ENCODE data around the gene FCHO1.

The FCHO1 gene

DNA sequence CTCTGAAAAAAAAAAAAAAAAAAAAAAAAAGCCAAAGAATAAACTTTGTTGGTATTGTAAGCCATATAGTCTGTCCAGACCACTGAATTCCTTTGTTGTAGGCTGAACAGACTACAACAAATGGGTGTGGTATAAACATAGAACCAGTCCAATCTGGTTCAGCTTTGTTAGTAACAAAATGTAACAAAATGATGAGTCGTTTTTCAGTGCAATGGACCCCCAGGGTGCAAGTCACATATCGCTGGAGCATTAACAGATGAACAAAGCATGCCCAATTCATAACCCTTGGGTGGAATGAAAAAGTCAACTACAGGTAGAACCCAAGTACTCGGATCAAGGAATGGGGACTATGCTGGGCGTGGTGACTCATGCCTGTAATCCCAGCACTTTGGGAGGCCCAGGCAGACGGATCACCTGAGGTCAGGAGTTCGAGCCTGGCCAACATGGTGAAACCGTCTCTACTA is 13.6 kb upstream of the FCHO1 start:
- H3K4me2 ChIP-seq (ENCODE audit: low read length): no peak overlapping the region
- H3K36me3 ChIP-seq (ENCODE audit: insufficient read depth, low read length): peaks cover 21% of the 10 kb centered on the region
- no peaks in the 10 kb centered on the region for H3K9me3 ChIP-seq (replicated peaks; ENCODE audit: low read length)

DNA sequence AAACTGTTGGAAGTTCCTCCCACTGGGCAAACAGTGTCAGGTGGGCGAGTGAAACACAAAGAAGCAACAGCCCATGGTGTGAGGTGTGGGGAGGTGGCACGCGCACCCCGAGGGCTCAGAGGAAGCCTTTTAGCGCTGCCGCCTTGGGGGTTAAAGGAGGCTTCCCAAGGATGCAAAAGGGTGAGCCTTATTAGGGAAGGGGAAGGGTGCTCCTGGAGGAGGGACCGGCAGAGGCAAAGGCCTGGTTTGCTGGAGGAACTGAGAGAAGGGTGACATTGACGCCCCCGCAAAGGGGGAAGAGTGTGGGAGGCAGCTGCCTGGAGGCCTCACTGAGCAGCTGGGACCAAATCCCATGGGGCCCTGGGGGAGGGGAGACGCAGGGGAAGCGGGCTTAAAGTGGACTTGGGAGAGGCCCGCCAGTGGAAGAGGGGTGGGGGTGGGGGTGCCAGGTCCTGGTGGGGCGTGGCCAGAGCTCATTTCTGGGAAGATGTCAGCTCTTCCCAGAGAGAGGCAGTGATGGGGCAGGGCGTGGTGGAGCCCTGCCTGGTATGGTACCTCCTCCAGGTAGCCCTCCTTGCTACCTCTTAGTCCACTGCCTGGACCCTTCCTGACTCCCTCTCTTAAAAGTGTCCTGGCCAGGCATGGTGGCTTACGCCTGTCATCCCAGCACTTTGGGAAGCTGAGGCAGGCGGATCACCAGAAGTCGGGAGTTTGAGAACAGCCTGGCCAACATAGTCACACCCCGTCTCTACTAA is 12.0 kb upstream of the FCHO1 start:
- Histone ChIP-seq H3K9me3 (replicated peaks; ENCODE audit: low read length) (no peaks in the 10 kb centered on the region), H3K36me3 (ENCODE audit: insufficient read depth, low read length) (peaks cover 10% of the 10 kb centered on the region), H3K4me3 (ENCODE audit: low read length) (no peak overlapping the region)

More for the DNA sequence above, 13.6 kb upstream of the FCHO1 start:
- Histone ChIP-seq H3K4me3 (ENCODE audit: low read length) (no peak overlapping the region), H3K9ac (ENCODE audit: low read depth, low read length) (no peak overlapping the region), H3K27me3 (ENCODE audit: control insufficient read depth, insufficient read depth, low read length) (no peaks in the 10 kb centered on the region), H3K4me1 (ENCODE audit: control insufficient read depth, insufficient read depth, low read length) (peaks cover 7% of the 10 kb centered on the region)

GRCh38 chr19:17741456-17741855 is 9.8 kb upstream of the FCHO1 start:
- Histone ChIP-seq H3K4me3 (ENCODE audit: low read length) (no peak overlapping the region), H3K9me3 (replicated peaks; ENCODE audit: low read length) (no peaks in the 10 kb centered on the region), H3K4me1 (ENCODE audit: control insufficient read depth, insufficient read depth, low read length) (peaks cover 7% of the 10 kb centered on the region), H3K9ac (ENCODE audit: low read depth, low read length) (no peak overlapping the region), H3K4me2 (ENCODE audit: low read length) (no peak overlapping the region), H3K27me3 (ENCODE audit: control insufficient read depth, insufficient read depth, low read length) (no peaks in the 10 kb centered on the region), H3K36me3 (ENCODE audit: insufficient read depth, low read length) (no peaks in the 10 kb centered on the region)

More for the DNA sequence above, 12.0 kb upstream of the FCHO1 start:
- Histone ChIP-seq H3K4me1 (ENCODE audit: control insufficient read depth, insufficient read depth, low read length) (peaks cover 7% of the 10 kb centered on the region), H3K27me3 (ENCODE audit: control insufficient read depth, insufficient read depth, low read length) (no peaks in the 10 kb centered on the region), H3K4me2 (ENCODE audit: low read length) (peak overlapping the region; percentile 31), H3K9ac (ENCODE audit: low read depth, low read length) (no peak overlapping the region)

DNA sequence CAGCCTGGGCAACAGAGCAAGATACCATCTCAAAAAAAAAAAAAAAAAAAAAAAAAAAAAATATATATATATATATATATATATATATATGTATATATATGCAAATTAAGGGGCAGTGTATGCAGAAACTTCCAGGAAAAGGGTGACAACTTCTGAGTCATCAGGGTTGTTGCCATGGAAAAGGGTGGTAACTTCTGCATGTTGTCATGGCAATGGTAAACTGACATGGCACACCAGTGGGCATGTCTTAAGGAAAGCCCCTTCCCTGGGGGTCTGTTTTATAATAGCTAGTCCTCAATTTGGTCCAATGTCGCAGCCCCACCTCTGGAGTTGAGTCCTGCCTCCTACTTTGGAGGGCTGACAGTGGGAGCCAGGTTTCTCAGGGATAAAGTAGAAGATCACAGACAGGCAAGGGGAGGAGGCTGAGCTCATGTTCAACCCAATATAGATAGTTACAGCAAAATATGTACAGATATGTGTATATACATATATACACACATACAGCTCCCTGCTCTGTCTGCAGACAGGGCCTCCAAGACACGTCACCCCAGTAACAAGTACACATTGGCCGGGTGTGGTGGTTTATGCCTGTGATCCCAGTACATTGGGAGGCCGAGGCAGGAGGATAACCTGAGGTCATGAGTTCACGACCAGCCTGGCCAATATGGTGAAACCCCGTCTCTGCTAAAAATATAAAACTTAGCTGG is 7.2 kb upstream of the FCHO1 start:
- Histone ChIP-seq H3K36me3 (ENCODE audit: insufficient read depth, low read length) (no peaks in the 10 kb centered on the region), H3K9ac (ENCODE audit: low read depth, low read length) (no peak overlapping the region), H3K9me3 (replicated peaks; ENCODE audit: low read length) (no peaks in the 10 kb centered on the region), H3K27me3 (ENCODE audit: control insufficient read depth, insufficient read depth, low read length) (peaks cover 5% of the 10 kb centered on the region), H3K4me3 (ENCODE audit: low read length) (no peak overlapping the region), H3K4me2 (ENCODE audit: low read length) (no peak overlapping the region), H3K4me1 (ENCODE audit: control insufficient read depth, insufficient read depth, low read length) (peaks cover 10% of the 10 kb centered on the region)

DNA sequence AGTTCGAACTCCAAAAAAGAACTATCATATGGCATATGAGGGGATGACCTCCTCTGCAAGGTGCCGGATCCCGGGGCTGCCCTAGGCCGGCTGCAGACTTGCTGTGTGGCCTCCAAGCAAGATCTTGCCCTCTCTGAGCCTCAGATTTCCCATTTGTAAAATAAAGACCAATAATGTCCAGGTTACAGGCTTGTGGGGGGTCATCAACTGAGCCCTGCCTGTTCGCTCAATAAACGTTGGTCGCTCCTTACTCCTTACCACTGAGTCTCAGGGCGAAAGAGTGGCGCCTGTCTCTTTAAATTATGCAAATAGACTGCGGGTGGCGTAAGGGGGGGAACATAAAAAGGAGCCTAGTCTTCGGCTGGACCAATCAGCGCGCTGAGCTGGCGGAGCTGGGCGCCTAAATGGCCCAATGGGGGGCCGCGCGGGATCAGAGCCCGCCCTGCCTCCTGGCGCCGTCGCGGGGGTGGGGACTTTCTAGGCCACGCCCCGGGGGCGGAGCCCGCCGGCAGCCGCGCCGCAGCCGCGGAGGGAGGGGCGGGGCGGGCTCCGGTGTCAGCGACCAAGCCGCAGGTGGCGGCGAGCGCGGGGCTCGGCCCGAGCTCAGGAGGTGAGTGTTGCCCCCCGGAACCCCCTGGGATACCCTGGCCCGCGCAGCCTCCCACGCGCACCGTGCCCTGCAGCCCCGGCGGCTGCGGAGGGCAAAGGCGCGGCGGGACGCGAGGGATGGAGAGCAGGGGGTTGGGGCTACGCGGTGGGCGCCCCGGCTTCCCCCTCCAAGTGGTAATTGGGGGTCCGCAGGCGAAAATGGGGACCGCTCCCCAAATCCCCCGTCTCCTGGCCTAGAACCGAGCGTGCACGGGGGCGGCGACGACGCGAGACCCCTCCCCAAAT is 3.8 kb upstream of the FCHO1 start:
- H3K4me3 ChIP-seq (ENCODE audit: low read length): peak overlapping the region; percentile 61
- H3K4me1 ChIP-seq (ENCODE audit: control insufficient read depth, insufficient read depth, low read length): peaks cover 4% of the 10 kb centered on the region
- no peaks in the 10 kb centered on the region for H3K9me3 ChIP-seq (replicated peaks; ENCODE audit: low read length)
- H3K27me3 ChIP-seq (ENCODE audit: control insufficient read depth, insufficient read depth, low read length): peaks cover 5% of the 10 kb centered on the region
- H3K36me3 ChIP-seq (ENCODE audit: insufficient read depth, low read length): no peaks in the 10 kb centered on the region
- H3K4me2 ChIP-seq (ENCODE audit: low read length): peak overlapping the region; percentile 80
- H3K9ac ChIP-seq (ENCODE audit: low read depth, low read length): no peak overlapping the region

DNA sequence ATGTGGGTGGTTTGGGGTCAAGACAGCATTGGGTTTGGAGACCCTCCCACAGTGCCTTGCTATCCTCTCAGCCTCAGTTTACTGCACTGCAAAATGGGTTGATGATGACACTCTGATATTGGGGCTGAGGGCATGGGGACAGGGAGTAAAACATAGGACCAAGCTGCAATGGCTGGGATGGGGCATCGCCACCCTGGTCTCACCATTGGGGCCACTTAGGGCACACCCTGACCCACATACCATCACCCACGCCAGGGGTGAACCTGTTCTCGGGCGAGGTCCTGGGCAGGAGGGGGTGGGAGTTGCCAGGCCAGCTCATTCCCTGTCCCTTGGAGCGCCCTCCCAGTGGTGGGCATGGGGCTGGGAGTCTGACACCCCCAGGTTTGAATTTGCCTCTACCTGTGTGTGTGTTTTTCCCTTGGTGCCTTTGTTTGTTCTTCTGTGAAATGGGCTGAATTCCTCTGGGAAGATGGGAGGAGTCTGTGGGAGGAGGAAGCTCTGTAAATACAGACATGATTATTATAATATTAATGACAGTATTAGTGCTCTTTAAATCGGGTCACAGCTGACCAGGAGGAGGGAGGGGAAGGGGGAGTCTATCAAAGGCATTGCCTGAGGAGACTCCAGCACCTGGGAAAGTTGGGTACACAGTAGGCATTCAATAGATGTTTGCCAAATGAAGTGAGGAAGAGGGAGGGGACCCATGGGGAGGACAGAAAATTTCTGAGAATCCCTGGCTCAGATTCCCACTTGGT is 2.2 kb upstream of the FCHO1 start:
- no peak overlapping the region for H3K4me3 ChIP-seq (ENCODE audit: low read length)
- H3K4me1 ChIP-seq (ENCODE audit: control insufficient read depth, insufficient read depth, low read length): peaks cover 4% of the 10 kb centered on the region
- H3K4me2 ChIP-seq (ENCODE audit: low read length): no peak overlapping the region
- no peak overlapping the region for H3K9ac ChIP-seq (ENCODE audit: low read depth, low read length)
- no peaks in the 10 kb centered on the region for H3K36me3 ChIP-seq (ENCODE audit: insufficient read depth, low read length)
- no peaks in the 10 kb centered on the region for H3K9me3 ChIP-seq (replicated peaks; ENCODE audit: low read length)
- H3K27me3 ChIP-seq (ENCODE audit: control insufficient read depth, insufficient read depth, low read length): peaks cover 11% of the 10 kb centered on the region

DNA sequence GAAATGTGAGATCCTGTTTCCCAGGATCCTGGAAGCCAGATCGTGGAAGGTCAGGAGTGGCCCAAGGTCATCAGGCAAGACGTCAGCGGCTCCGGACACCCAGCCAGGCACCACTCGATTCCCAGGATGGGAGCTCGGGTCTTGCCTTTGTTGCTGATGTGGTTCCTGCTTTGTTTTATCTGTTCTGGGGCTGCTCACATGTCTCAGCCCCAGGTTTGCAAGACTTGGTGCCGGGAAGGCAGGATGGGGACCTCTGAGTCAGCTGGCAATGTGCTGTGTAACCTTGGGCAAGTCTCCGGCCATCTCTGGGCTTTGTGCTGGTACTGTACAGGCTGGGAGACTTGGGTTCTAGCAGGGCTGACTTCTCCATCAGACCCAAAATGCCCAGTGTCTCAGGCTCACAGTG is 1.4 kb upstream of the FCHO1 start:
- Histone ChIP-seq H3K36me3 (ENCODE audit: insufficient read depth, low read length) (no peaks in the 10 kb centered on the region), H3K9ac (ENCODE audit: low read depth, low read length) (no peak overlapping the region), H3K27me3 (ENCODE audit: control insufficient read depth, insufficient read depth, low read length) (peaks cover 18% of the 10 kb centered on the region), H3K9me3 (replicated peaks; ENCODE audit: low read length) (no peaks in the 10 kb centered on the region), H3K4me2 (ENCODE audit: low read length) (no peak overlapping the region), H3K4me3 (ENCODE audit: low read length) (no peak overlapping the region), H3K4me1 (ENCODE audit: control insufficient read depth, insufficient read depth, low read length) (peaks cover 4% of the 10 kb centered on the region)

DNA sequence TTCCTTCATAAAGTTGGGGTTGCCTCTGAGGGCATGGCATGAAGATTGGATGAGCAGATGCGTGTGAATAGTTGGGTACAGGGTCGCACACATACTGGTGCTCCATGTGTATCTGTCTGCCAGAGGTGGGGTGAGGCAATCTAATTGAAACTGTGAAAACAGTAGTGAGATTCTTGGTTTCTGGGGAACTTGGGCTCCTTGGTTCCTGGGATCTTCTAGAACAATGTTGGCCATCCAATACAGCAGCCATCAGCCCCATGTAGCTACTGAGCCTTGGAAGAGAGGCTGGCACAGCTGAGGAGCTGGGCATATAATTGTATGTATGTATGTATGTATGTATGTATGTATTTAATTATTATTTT is 616 bp downstream of the FCHO1 start:
- Histone ChIP-seq H3K4me3 (ENCODE audit: low read length) (no peak overlapping the region), H3K4me2 (ENCODE audit: low read length) (no peak overlapping the region), H3K9me3 (replicated peaks; ENCODE audit: low read length) (no peaks in the 10 kb centered on the region), H3K9ac (ENCODE audit: low read depth, low read length) (no peak overlapping the region), H3K36me3 (ENCODE audit: insufficient read depth, low read length) (no peaks in the 10 kb centered on the region), H3K4me1 (ENCODE audit: control insufficient read depth, insufficient read depth, low read length) (peaks cover 4% of the 10 kb centered on the region), H3K27me3 (ENCODE audit: control insufficient read depth, insufficient read depth, low read length) (peaks cover 30% of the 10 kb centered on the region)

DNA sequence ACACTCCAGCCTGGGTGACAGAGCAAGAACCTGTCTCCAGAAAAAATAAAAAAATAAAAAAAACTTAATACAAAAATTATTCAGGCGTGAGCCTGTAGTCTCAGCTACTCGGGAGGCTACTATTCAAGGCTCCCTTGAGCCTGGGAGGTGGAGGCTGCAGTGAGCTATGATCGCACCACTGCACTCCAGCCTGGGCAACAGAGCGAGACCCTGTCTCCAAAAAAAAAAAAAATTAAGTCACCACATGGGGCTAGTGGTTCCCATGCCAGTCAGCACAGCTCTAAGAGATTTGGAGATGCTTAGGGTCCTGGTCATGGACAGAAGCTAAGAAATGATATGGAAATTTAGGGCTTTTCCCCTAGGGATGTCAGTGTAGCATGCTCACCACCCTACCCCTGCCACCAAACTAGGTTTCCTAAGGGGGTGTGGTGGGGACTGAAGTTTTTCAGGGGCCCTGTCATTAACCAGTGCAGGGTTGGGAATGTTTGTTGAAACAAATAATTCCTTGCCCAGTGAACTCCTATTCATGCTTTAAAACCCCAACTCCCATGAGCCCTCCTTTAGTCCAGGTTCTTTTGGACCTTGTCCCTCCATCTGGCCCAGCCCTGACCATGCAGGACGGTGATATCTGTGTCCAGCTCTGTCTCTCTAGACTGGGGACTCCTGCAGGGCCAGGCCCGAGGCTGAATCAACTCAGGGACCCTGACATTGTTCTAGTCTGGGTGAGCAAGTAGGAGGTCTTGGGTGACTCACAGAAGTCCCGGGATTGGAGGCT is 1.8 kb downstream of the FCHO1 start:
- Histone ChIP-seq H3K9ac (ENCODE audit: low read depth, low read length) (no peak overlapping the region), H3K4me1 (ENCODE audit: control insufficient read depth, insufficient read depth, low read length) (no peaks in the 10 kb centered on the region), H3K4me2 (ENCODE audit: low read length) (no peak overlapping the region), H3K36me3 (ENCODE audit: insufficient read depth, low read length) (no peaks in the 10 kb centered on the region), H3K27me3 (ENCODE audit: control insufficient read depth, insufficient read depth, low read length) (peaks cover 30% of the 10 kb centered on the region), H3K4me3 (ENCODE audit: low read length) (no peak overlapping the region), H3K9me3 (replicated peaks; ENCODE audit: low read length) (no peaks in the 10 kb centered on the region)

DNA sequence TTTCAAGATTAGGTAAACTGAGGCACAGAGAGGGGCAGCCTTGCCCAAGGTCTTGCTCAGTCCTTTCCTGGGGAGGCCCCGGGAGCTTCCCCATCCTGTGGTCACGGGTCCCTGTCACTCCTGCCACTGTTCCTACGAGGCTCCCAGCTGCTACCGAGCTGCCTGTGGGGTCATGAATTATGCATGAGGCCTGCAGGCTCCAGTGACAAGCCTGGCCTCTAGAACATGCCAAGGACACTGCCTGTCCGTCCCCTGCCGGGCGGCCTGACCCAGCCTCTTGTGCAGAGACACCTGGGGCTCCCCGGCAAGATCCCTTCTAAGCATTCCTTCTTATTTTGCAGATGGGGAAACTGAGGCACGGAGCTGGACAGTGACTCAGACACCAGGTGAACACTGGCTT is 2.7 kb downstream of the FCHO1 start:
- Histone ChIP-seq H3K9ac (ENCODE audit: low read depth, low read length) (no peak overlapping the region), H3K4me1 (ENCODE audit: control insufficient read depth, insufficient read depth, low read length) (no peaks in the 10 kb centered on the region)

More for the DNA sequence above, 2.7 kb downstream of the FCHO1 start:
- Histone ChIP-seq H3K4me3 (ENCODE audit: low read length) (no peak overlapping the region), H3K4me2 (ENCODE audit: low read length) (no peak overlapping the region), H3K27me3 (ENCODE audit: control insufficient read depth, insufficient read depth, low read length) (peaks cover 26% of the 10 kb centered on the region), H3K36me3 (ENCODE audit: insufficient read depth, low read length) (no peaks in the 10 kb centered on the region), H3K9me3 (replicated peaks; ENCODE audit: low read length) (no peaks in the 10 kb centered on the region)
